Activated CD4-positive, alpha-beta T cell treated with anti-CD3 and anti-CD28 coated beads, Interleukin-2, amount 10 ng/mL, durations not matched to agents 7 days and 5 days (primary cell): ENCODE data around the gene GFOD2. TPM values are rescaled to one million over a fixed set of nuclear protein-coding genes. Genes with fewer than 3 reads are reported as not detected.

Experiments
- CTCF ChIA-PET: fragments of 350-600 bp; sonication (Branson Sonifier 250); formaldehyde crosslinking; loops from one replicate; lab custom pipeline; 2021; ENCODE audit warnings: antibody characterized with exemption; lab: Charles Lee
- POLR2A ChIA-PET: fragments of 350-600 bp; sonication (Branson Sonifier 250); formaldehyde crosslinking; loops from one replicate; lab custom pipeline; 2021; ENCODE audit warnings: antibody characterized with exemption; lab: Charles Lee
- DNase-seq: peaks from one replicate; pipeline ENCODE4 v3.0.0-alpha.2; 2020
- H3K27ac Mint-ChIP-seq: one replicate; pipeline ENCODE4 v1.8.0; 2021; ENCODE audit warnings: mild to moderate bottlenecking, moderate library complexity, mixed read lengths
- H3K27me3 Mint-ChIP-seq: one replicate; pipeline ENCODE4 v1.8.0; 2021; ENCODE audit warnings: mixed read lengths
- H3K36me3 Mint-ChIP-seq: one replicate; pipeline ENCODE4 v1.8.0; 2021; ENCODE audit warnings: low read depth, mixed read lengths
- H3K4me1 Mint-ChIP-seq: one replicate; pipeline ENCODE4 v1.8.0; 2021; ENCODE audit warnings: mixed read lengths
- H3K4me3 Mint-ChIP-seq: one replicate; pipeline ENCODE4 v1.8.0; 2021; ENCODE audit warnings: mild to moderate bottlenecking, moderate library complexity, mixed read lengths
- H3K9me3 Mint-ChIP-seq: one replicate; pipeline ENCODE4 v1.8.0; 2021; ENCODE audit warnings: mixed read lengths
- total RNA-seq, 2 experiments: library from RNA; stranded (reverse); gene quantifications; one replicate each; pipeline ENCODE4 v1.2.3, GENCODE V29; 2021

The GFOD2 gene
- total RNA-seq, 2 experiments from 2014 or later, result 11.2 to 11.9 TPM

GRCh38 chr16:67632415-67633172, 86.5 kb downstream of the GFOD2 start:
- Mint-ChIP-seq H3K27me3 (no peaks in the 10 kb centered on the region), H3K27ac (no peak overlapping the region), H3K4me3 (no peak overlapping the region), H3K9me3 (no peaks in the 10 kb centered on the region), H3K4me1 (no peaks in the 10 kb centered on the region), H3K36me3 (peaks cover 40% of the 10 kb centered on the region)
- POLR2A ChIA-PET, result no interaction called here
- no peak for DNase-seq
- CTCF ChIA-PET, result interaction anchor here (0.6 to 3.9 kb wide), 6 partner anchors 12 to 557 kb away, joined by 3 to 31 read pairs (median 4); partner anchors contain the start of gene CARMIL2

- Mint-ChIP-seq H3K4me3 (no peak overlapping the region), H3K9me3 (no peaks in the 10 kb centered on the region), H3K27me3 (no peaks in the 10 kb centered on the region), H3K36me3 (peaks cover 46% of the 10 kb centered on the region), H3K4me1 (no peaks in the 10 kb centered on the region), H3K27ac (no peak overlapping the region)
- ChIA-PET POLR2A (no interaction called here), CTCF (interaction anchor here (0.6 to 2.7 kb wide), 4 partner anchors 11 to 178 kb away, joined by 3 to 8 read pairs (median 6); partner anchors contain the start of genes CARMIL2, RANBP10 and TSNAXIP1)
- no peak for DNase-seq
These were observed 90.9 kb downstream of the GFOD2 start for GRCh38 chr16:67628216-67628615.

Other genes starting within 250 kb of the GFOD2 start
- gene ATP6V0D1, start 238.2 kb downstream of the GFOD2 start, total RNA-seq, result 10 to 100 TPM; 52.1 to 60.3 TPM
- not detected for gene AGRP, start 235.8 kb downstream of the GFOD2 start, total RNA-seq
- 10 to 100 TPM; 12.8 to 15.8 TPM for gene RIPOR1, start 190.5 kb downstream of the GFOD2 start, total RNA-seq
- 10 to 100 TPM; 87.1 to 98.5 TPM for gene CTCF, start 156.8 kb downstream of the GFOD2 start, total RNA-seq
- gene CARMIL2, start 74.2 kb downstream of the GFOD2 start, total RNA-seq, result 100 to 1,000 TPM; 203 to 226 TPM
- gene ACD, start 59.1 kb downstream of the GFOD2 start, total RNA-seq, result 10 to 100 TPM; 38.0 to 41.8 TPM
- 10 to 100 TPM; 11.6 to 13.0 TPM for gene PARD6A, start 58.4 kb downstream of the GFOD2 start, total RNA-seq
- gene ENKD1, start 52.6 kb downstream of the GFOD2 start, total RNA-seq, result 1 to 10 TPM; 8.0 to 8.2 TPM
- gene C16orf86, start 52.5 kb downstream of the GFOD2 start, total RNA-seq, result 1 to 10 TPM; 3.8 to 4.8 TPM
- gene RANBP10, start 87.2 kb upstream of the GFOD2 start, total RNA-seq, result 10 to 100 TPM; 28.2 to 30.4 TPM
- gene TSNAXIP1, start 87.6 kb upstream of the GFOD2 start, total RNA-seq, result under 1 TPM; 0.27 to 0.33 TPM
- gene THAP11, start 123.0 kb upstream of the GFOD2 start, total RNA-seq, result 10 to 100 TPM; 37.5 to 41.7 TPM
- 100 to 1,000 TPM; 112 to 140 TPM for gene NUTF2, start 127.6 kb upstream of the GFOD2 start, total RNA-seq
- gene CENPT, start 128.4 kb upstream of the GFOD2 start, total RNA-seq, result 10 to 100 TPM; 62.1 to 64.0 TPM
- 100 to 1,000 TPM; 114 to 128 TPM for gene EDC4, start 153.7 kb upstream of the GFOD2 start, total RNA-seq
- 1 to 10 TPM; 1.5 to 2.5 TPM for gene NRN1L, start 165.6 kb upstream of the GFOD2 start, total RNA-seq
- 10 to 100 TPM; 21.3 to 21.5 TPM for gene PSKH1, start 173.9 kb upstream of the GFOD2 start, total RNA-seq
- gene CTRL, start 212.5 kb upstream of the GFOD2 start, total RNA-seq, result 1 to 10 TPM; 7.2 to 9.4 TPM
- gene PSMB10, start 217.5 kb upstream of the GFOD2 start, total RNA-seq, result 100 to 1,000 TPM; 214 to 288 TPM
- 10 to 100 TPM; 12.9 to 15.3 TPM for gene LCAT, start 224.8 kb upstream of the GFOD2 start, total RNA-seq
- gene SLC12A4, start 249.3 kb upstream of the GFOD2 start, total RNA-seq, result 10 to 100 TPM; 27.1 to 29.5 TPM